Transverse colon (tissue), 4 donors: ENCODE data around the gene ARRDC3. TPM values are rescaled to one million over a fixed set of nuclear protein-coding genes. Genes with fewer than 3 reads are reported as not detected.

ENCODE experiments used
- DNase-seq: peaks from one replicate; pipeline ENCODE4 v3.0.0-alpha.2; 2019
- H3K27ac ChIP-seq, 4 donors: fragments of 200-600 bp; sonication (generic); 2 replicates each; pipeline ENCODE4 v1.5.1; 2016 to 2018; ENCODE audit warnings: inconsistent platforms in 4 of 4
- H3K27me3 ChIP-seq: fragments of 200-600 bp; sonication (generic); 2 replicates; pipeline ENCODE4 v1.5.1; 2017; ENCODE audit warnings: inconsistent platforms
- H3K36me3 ChIP-seq, 4 donors: fragments of 200-600 bp; sonication (generic); 2 replicates each; pipeline ENCODE4 v1.5.1; 2017 to 2019; ENCODE audit warnings: inconsistent platforms in 4 of 4
- H3K4me1 ChIP-seq, 4 donors: fragments of 200-600 bp; sonication (generic); 2 replicates each; pipeline ENCODE4 v1.5.1; 2017 to 2020; ENCODE audit warnings: inconsistent platforms in 4 of 4
- H3K4me3 ChIP-seq, 4 donors: fragments of 200-600 bp; sonication (generic); 1 replicate in 1 of 4; 2 replicates in 3 of 4; pipeline versions ENCODE4 v1.5.1 to v1.6.1; 2017 to 2019; ENCODE audit warnings: inconsistent platforms in 4 of 4
- H3K9me3 ChIP-seq, 2 donors: fragments of 200-600 bp; sonication (generic); 2 replicates each; pipeline ENCODE4 v1.5.1; 2017 to 2019; ENCODE audit warnings: inconsistent platforms in 2 of 2
- EP300 ChIP-seq: sonication (generic); formaldehyde crosslinking; IDR thresholded peaks from one replicate; pipeline ENCODE4 v1.6.1; 2017; ENCODE audit warnings: antibody characterized with exemption, low read depth
- POLR2A ChIP-seq: fragments of 450-650 bp; IDR thresholded peaks from one replicate; pipeline ENCODE4 v1.6.1; 2016; ENCODE audit warnings: antibody characterized with exemption, mild to moderate bottlenecking, moderate library complexity
- POLR2AphosphoS5 ChIP-seq, 3 donors: sonication (generic); formaldehyde crosslinking; IDR thresholded peaks; one replicate each; pipeline ENCODE4 v1.6.1; 2016; ENCODE audit warnings: antibody characterized with exemption in 3 of 3
- WGBS, 2 donors: methylation state at CpG; one replicate each; pipeline ENCODE4 v1.1.5; 2018; ENCODE audit warnings: low coverage in 1 of 2; 5-methylcytosine and 5-hydroxymethylcytosine counted together
- in situ Hi-C, 4 donors: fragments of 200-750 bp; cut with MboI; loops; one replicate each; pipeline versions ENCODE4 v1.15.0 to v1.15.1; 2017; ENCODE audit warnings: low sequenced_read_pairs in 3 of 4, low pct_ligation_motif_present in 1 of 4, low pct_unique_long_range_greater_than_20kb in 1 of 4
- intact Hi-C: fragments of 100-400 bp; cut with DNase I; formaldehyde crosslinking; loops from one replicate; pipeline ENCODE4 v1.15.1; 2023; ENCODE audit warnings: low total_unique reads
- total RNA-seq, 4 donors: library from RNA; depleted of rRNA; stranded (reverse); fragments of >200 nt; gene quantifications; one replicate each; pipeline ENCODE4 v1.1.0, GENCODE V29; 2016
- TF ChIP-seq, protein P1 (sequence below), 5 experiments: fragments of 200-600 bp in 3 of 5; fragments of 450-650 bp in 2 of 5; sonication (generic) in 3 of 5; IDR thresholded peaks; 1 replicate in 2 of 5; 2 replicates in 3 of 5; pipeline ENCODE4 v1.5.1; 2016 to 2017; ENCODE audit warnings: antibody characterized with exemption in 5 of 5, inconsistent platforms in 3 of 5, mild to moderate bottlenecking in 2 of 5, moderate library complexity in 1 of 5

ARRDC3 gene
- total RNA-seq, 4 donors from 2014 or later, result 13.7 to 29.4 (median 27.5) TPM

DNA sequence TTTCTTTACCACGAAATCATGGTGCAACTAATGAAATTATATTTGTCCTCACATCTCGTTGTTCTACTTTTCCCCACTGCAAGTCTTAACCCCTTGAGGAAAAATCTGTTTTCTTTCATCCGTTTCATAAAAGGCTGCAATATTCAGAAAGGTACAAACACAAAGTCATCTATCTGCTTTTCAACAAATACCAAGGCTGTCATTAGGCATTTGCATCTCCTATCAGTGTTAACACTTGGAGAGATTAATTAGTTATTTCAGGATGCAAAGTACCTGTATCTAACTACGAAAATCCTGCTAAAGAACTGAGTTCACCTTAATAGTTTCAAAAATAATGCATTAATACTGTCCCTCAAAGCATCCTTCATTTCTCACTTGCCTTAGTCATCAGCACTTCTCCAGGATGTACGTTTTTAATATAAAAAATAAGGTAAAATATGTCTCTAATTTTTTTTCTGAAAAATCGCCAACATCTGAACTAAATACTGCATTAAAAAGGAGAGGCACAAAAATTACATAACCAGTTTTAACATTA is 1.8 kb downstream of the ARRDC3 start:
- H3K27me3 ChIP-seq, result no peaks in the 10 kb centered on the region
- DNase-seq, result no peak
- TF ChIP-seq EP300 (no peak), POLR2A (no peak), POLR2AphosphoS5 (IDR thresholded peaks at IDR 0.05) (no peak)
- TF ChIP-seq, protein P1, sequence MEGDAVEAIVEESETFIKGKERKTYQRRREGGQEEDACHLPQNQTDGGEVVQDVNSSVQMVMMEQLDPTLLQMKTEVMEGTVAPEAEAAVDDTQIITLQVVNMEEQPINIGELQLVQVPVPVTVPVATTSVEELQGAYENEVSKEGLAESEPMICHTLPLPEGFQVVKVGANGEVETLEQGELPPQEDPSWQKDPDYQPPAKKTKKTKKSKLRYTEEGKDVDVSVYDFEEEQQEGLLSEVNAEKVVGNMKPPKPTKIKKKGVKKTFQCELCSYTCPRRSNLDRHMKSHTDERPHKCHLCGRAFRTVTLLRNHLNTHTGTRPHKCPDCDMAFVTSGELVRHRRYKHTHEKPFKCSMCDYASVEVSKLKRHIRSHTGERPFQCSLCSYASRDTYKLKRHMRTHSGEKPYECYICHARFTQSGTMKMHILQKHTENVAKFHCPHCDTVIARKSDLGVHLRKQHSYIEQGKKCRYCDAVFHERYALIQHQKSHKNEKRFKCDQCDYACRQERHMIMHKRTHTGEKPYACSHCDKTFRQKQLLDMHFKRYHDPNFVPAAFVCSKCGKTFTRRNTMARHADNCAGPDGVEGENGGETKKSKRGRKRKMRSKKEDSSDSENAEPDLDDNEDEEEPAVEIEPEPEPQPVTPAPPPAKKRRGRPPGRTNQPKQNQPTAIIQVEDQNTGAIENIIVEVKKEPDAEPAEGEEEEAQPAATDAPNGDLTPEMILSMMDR (IDR thresholded peaks at IDR 0.05), result no peak
- peak overlapping the region; percentile 68 to 92 (median 75) for H3K4me3 ChIP-seq
- in situ Hi-C loops, result loop anchor here (10.0 to 25.0 kb wide), 6 partner anchors 97 to 447 kb away; no protein-coding TSS in a partner anchor
- peaks cover 0 to 13% (median 5%) of the 10 kb centered on the region in 4 donors for H3K36me3 ChIP-seq
- intact Hi-C loops, result loop anchor here (5.0 to 10.0 kb wide), 2 partner anchors 69 to 447 kb away; no protein-coding TSS in a partner anchor
- peaks cover 19 to 42% (median 24%) of the 10 kb centered on the region in 4 donors for H3K4me1 ChIP-seq
- peak overlapping the region; percentile 97 to 99 (median 98) for H3K27ac ChIP-seq
- H3K9me3 ChIP-seq, result no peaks in the 10 kb centered on the region
- 1 to 2% methylated on average over 3 to 6 of the region's 6 CpGs for WGBS, 2 donors

DNA sequence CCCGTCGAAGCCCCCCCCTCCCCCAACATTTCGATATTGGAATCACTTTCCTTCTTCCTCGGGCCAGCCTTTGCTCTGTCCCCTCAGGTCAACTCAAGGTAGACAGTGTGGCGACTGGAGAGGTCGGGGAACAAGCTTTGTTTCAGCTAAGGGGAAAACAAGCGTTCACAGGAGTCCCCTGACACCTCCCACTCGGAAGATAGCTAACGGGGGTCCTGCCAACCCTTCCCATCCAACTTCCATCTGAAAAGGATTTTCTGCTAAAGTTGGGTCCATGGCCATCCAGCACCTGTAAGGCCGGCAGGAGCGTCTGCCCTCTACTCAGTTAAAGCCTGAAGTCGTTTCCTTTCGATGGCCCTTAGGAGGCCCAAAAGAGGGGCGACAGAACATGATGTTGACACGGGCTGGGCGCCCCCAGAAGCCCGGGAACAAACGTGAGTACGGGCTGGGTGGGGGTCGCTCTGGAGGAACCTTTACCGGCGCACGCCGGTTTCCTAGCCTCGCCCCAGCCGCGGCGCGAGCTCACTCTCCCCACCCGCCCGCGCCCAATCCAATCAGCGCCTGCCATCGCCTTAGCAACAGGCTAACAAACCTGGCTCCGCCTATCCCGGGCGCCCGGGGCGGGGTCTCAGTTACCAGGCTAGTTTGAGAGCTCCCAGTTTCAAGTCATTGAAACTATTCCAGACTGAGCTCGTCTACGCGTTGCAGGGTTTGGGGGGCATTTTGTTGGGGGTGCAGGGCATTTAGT is 2.5 kb downstream of the ARRDC3 start:
- peak overlapping the region; percentile 68 to 92 (median 75) for H3K4me3 ChIP-seq
- WGBS, 2 donors, result 0% methylated on average over 35 of the region's 42 CpGs; no CpG with 5 or more reads in 1 of the 2 donors
- DNase-seq, result peak; percentile 99
- H3K9me3 ChIP-seq, result no peaks in the 10 kb centered on the region
- H3K36me3 ChIP-seq, result peaks cover 0 to 19% (median 6%) of the 10 kb centered on the region in 4 donors
- TF ChIP-seq, protein P1 (IDR thresholded peaks at IDR 0.05), result peak in 1 of 5 experiments; percentile 13
- TF ChIP-seq POLR2A (peak; percentile 94), EP300 (no peak), POLR2AphosphoS5 (IDR thresholded peaks at IDR 0.05) (peak; percentile 88 to 96 (median 93))
- no peaks in the 10 kb centered on the region for H3K27me3 ChIP-seq
- H3K4me1 ChIP-seq, result peaks cover 19 to 48% (median 25%) of the 10 kb centered on the region in 4 donors
- intact Hi-C loops (loop anchor here (5.0 to 10.0 kb wide), 2 partner anchors 68 to 446 kb away; no protein-coding TSS in a partner anchor), in situ Hi-C loops (loop anchor here (10.0 to 25.0 kb wide), 6 partner anchors 96 to 446 kb away; no protein-coding TSS in a partner anchor)
- H3K27ac ChIP-seq, result peak overlapping the region; percentile 97 to 99 (median 98)

DNA sequence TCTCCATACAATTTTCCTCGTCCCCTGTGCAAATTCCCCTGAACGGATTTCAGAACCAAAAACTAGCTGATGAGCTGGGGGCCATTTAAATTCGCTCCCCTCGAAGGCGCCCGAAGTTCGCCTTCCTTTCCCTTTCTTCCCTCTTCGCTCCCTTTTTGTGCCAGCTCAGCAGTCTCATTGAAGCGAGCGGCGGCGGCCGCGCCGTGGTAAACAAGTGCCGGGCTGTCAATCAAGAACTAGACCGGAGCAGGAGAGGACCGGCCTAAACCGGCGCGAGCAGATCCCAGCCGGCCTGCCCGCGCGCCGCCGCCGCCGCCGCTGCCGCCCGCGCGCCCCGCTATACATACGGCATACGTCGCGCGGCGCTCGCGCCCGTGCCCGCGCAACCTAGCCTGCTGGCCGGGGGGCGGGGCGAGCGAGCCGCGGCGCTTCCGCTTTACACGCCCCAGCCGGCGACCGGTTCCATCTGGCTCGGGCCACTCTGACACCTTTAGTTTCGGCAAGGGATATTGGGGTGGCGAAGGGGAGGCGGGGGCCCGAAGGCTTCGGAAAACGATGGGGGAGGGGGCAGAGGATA is 3.1 kb downstream of the ARRDC3 start:
- H3K27ac ChIP-seq, result peak overlapping the region; percentile 97 to 99 (median 98)
- in situ Hi-C loops (loop anchor here (10.0 to 25.0 kb wide), 6 partner anchors 95 to 445 kb away; no protein-coding TSS in a partner anchor), intact Hi-C loops (loop anchor here (5.0 to 10.0 kb wide), 2 partner anchors 68 to 445 kb away; no protein-coding TSS in a partner anchor)
- no peaks in the 10 kb centered on the region for H3K27me3 ChIP-seq
- H3K4me3 ChIP-seq, result peak overlapping the region; percentile 68 to 92 (median 75)
- peaks cover 0 to 26% (median 10%) of the 10 kb centered on the region in 4 donors for H3K36me3 ChIP-seq
- H3K9me3 ChIP-seq, result no peaks in the 10 kb centered on the region
- DNase-seq, result peak; percentile 96
- 0% methylated on average over 63 of the region's 65 CpGs; no CpG with 5 or more reads in 1 of the 2 donors for WGBS, 2 donors
- TF ChIP-seq EP300 (no peak), POLR2A (peak; percentile 52), POLR2AphosphoS5 (IDR thresholded peaks at IDR 0.05) (peak; percentile 69 to 83 (median 81))
- peaks cover 19 to 49% (median 25%) of the 10 kb centered on the region in 4 donors for H3K4me1 ChIP-seq

DNA sequence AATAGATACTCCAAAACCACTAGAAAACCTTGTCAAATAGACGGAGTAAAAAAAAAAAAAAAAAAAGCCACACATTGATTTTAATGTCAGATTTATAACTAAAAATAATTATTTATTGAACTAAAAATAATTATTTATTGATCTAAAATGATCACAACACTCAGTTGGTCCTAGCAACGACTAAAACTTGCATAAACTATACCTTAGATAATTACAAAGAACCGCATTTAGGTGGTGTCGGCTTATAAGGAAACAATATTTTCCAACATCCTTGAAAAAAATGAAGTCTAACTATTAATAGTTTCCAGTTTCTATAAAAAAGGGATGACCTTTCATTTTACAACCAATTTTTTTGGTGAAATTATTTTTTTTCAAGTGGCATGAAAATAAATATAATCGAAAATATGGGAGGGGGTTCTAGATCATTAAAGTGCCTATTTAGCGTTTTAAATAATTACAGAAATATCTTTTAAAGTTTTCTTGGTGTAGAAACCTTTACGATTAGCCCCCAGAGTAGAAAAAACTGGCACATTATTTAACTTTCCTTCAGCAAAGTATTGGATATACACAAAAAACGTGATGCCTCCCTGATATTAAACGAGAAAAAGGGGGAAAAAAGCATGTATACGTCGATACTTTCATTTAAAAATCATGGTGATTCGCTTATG is 3.7 kb downstream of the ARRDC3 start:
- in situ Hi-C loops (loop anchor here in 2 of 4 donors (25.0 kb wide), 2 partner anchors 167 to 267 kb away; no protein-coding TSS in a partner anchor), intact Hi-C loops (no loop called here)
- H3K36me3 ChIP-seq, result peaks cover 0 to 32% (median 13%) of the 10 kb centered on the region in 4 donors
- no peaks in the 10 kb centered on the region for H3K9me3 ChIP-seq
- H3K27ac ChIP-seq, result peak overlapping the region; percentile 97 to 99 (median 98)
- peak overlapping the region; percentile 48 to 92 (median 70) for H3K4me3 ChIP-seq
- no peak for DNase-seq
- WGBS, 2 donors, result 1 to 2% methylated on average over 12 of the region's 12 CpGs
- H3K4me1 ChIP-seq, result peaks cover 16 to 43% (median 23%) of the 10 kb centered on the region in 4 donors
- no peaks in the 10 kb centered on the region for H3K27me3 ChIP-seq
- TF ChIP-seq POLR2A (no peak), EP300 (no peak)
